Smooth muscle cell (in vitro differentiated cells): Measurements from ENCODE around the gene MXD4. TPM values are rescaled to one million over a fixed set of nuclear protein-coding genes. Genes with fewer than 3 reads are reported as not detected.

Source experiments
- DNase-seq: peaks from one replicate; lab custom pipeline; 2025; ENCODE audit not compliant: unreplicated experiment; lab: John Stamatoyannopoulos, UW
- H2AFZ ChIP-seq: fragments of 200-600 bp; sonication (generic); 2 replicates; pipeline ENCODE4 v1.6.0; 2016; ENCODE audit warnings: antibody characterized with exemption, low read depth, mild to moderate bottlenecking
- H3F3A ChIP-seq: fragments of 200-600 bp; sonication (generic); 2 replicates; pipeline ENCODE4 v1.6.0; 2017; ENCODE audit warnings: antibody characterized with exemption, low read depth
- H3K27ac ChIP-seq: fragments of 200-600 bp; sonication (generic); 2 replicates; pipeline ENCODE4 v1.5.1; 2016; ENCODE audit warnings: low read depth, mild to moderate bottlenecking
- H3K27me3 ChIP-seq: fragments of 200-600 bp; sonication (generic); 2 replicates; pipeline ENCODE4 v1.6.1; 2016; ENCODE audit warnings: low read depth, mild to moderate bottlenecking
- H3K36me3 ChIP-seq: fragments of 200-600 bp; sonication (generic); 2 replicates; pipeline ENCODE4 v1.5.1; 2016; ENCODE audit warnings: low read depth
- H3K4me1 ChIP-seq: fragments of 200-600 bp; sonication (generic); 2 replicates; pipeline ENCODE4 v1.5.1; 2016; ENCODE audit warnings: low read depth
- H3K4me2 ChIP-seq: fragments of 200-600 bp; sonication (generic); 2 replicates; pipeline ENCODE4 v1.6.0; 2016; ENCODE audit warnings: mild to moderate bottlenecking
- H3K4me3 ChIP-seq: fragments of 200-600 bp; sonication (generic); 2 replicates; pipeline ENCODE4 v1.5.1; 2016; ENCODE audit warnings: mild to moderate bottlenecking
- H3K79me2 ChIP-seq: fragments of 200-600 bp; sonication (generic); 2 replicates; pipeline ENCODE4 v1.6.0; 2016; ENCODE audit warnings: low read depth, mild to moderate bottlenecking
- H3K9ac ChIP-seq: fragments of 200-600 bp; sonication (generic); 2 replicates; pipeline ENCODE4 v1.6.0; 2016; ENCODE audit warnings: low read depth
- H3K9me3 ChIP-seq: fragments of 200-600 bp; sonication (generic); replicated peaks from 2 replicates; pipeline ENCODE4 v1.5.1; 2016; ENCODE audit warnings: low read depth
- H4K20me1 ChIP-seq: fragments of 200-600 bp; sonication (generic); 2 replicates; pipeline ENCODE4 v1.6.0; 2016; ENCODE audit warnings: low read depth
- WGBS: methylation state at CpG from one replicate; pipeline ENCODE4 v1.1.7; 2016; ENCODE audit warnings: low lambda C conversion rate; 5-methylcytosine and 5-hydroxymethylcytosine counted together
- polyA plus RNA-seq: library from polyadenylated mRNA; unstranded; fragments of >200 nt; fragmentation: Nextera tagmentation; extraction: Ambion mirVana; gene quantifications from 2 replicates; pipeline ENCODE4 v1.2.1, GENCODE V29; 2016
- total RNA-seq: library from RNA; depleted of rRNA; stranded (reverse); fragments of >200 nt; gene quantifications from 2 replicates; pipeline ENCODE4 v1.2.3, GENCODE V29; 2014
- TF ChIP-seq, protein P1 (sequence below): fragments of 200-600 bp; sonication (generic); IDR thresholded peaks from 2 replicates; pipeline ENCODE4 v1.5.1; 2017; ENCODE audit warnings: borderline replicate concordance, mild to moderate bottlenecking, antibody characterized with exemption; ENCODE audit not compliant: insufficient read depth, poor library complexity, severe bottlenecking

Gene MXD4
- total and polyA plus RNA-seq, 2 experiments from 2014 or later: 26.8 to 81.8 TPM

DNA sequence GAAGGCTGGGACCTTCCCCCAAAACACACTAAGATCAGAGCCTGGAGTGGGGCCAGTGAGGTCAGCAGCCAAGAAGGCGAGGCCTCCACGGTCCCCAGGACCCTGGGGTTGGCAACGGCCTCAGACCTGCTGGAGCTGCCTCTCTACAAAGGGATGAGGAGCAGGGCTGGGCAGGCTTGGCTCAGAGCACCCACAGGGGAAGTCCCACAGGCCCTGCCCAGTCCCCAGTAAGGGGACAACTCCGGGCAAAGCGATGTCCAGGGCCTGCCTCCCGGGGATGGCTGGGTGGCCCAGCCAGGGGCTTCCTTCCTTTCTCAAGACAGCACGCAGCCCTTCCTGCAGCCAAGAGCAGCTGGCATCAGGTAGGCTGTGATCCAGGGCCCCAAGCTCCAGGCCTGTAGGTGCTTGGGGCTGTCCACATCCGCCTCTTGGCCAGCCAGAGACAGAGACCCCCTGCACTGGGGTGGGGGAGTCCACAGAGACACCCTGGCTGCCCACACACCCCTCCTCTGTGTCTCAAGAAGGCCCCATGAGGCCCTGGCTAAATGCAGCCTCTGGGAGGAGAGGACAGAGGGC is 5.7 kb downstream of the MXD4 start:
- Histone ChIP-seq H3K4me1 (peaks cover 8% of the 10 kb centered on the region), H2AFZ (no peak overlapping the region), H3K27me3 (no peaks in the 10 kb centered on the region), H4K20me1 (peaks cover 100% of the 10 kb centered on the region), H3F3A (no peaks in the 10 kb centered on the region), H3K79me2 (peaks cover 53% of the 10 kb centered on the region), H3K4me2 (no peak overlapping the region), H3K36me3 (no peaks in the 10 kb centered on the region), H3K9me3 (no peaks in the 10 kb centered on the region), H3K4me3 (no peak overlapping the region), H3K9ac (no peak overlapping the region), H3K27ac (no peak overlapping the region)
- 92% methylated on average over 8 of the region's 8 CpGs for WGBS
- TF ChIP-seq, protein P1, sequence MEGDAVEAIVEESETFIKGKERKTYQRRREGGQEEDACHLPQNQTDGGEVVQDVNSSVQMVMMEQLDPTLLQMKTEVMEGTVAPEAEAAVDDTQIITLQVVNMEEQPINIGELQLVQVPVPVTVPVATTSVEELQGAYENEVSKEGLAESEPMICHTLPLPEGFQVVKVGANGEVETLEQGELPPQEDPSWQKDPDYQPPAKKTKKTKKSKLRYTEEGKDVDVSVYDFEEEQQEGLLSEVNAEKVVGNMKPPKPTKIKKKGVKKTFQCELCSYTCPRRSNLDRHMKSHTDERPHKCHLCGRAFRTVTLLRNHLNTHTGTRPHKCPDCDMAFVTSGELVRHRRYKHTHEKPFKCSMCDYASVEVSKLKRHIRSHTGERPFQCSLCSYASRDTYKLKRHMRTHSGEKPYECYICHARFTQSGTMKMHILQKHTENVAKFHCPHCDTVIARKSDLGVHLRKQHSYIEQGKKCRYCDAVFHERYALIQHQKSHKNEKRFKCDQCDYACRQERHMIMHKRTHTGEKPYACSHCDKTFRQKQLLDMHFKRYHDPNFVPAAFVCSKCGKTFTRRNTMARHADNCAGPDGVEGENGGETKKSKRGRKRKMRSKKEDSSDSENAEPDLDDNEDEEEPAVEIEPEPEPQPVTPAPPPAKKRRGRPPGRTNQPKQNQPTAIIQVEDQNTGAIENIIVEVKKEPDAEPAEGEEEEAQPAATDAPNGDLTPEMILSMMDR: no peak
- DNase-seq: no peak

DNA sequence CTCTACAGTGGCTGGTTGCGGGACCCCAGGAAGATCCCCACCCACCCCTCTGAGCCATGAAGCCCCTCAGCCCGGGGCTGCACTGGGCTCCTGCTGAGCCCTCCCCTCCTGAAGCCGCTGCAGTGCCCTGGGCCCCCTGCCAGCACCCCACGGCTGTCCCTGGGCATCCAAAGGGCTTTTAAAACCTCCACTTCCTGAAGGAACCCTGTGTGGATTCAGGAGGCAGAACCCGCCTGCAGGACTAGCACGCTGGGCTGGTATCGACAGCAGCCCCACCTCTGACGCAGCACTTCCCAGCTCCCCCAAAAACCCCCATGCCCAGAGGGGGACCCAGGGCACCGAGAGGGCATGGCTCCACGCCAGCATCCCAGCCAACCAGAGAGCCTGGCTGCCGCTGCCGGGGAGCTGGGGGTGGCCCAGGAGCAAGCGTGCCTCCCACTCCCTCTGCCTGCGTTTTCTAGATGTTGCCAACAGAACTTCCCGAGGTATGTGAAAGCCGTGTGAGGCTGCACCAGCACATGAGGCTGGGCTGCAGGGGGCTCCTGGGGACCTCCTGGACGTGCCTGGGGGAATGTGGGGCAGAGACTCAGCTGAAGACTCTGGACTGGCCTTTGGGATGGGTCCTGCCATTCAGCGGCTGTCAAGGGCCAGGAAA is 6.3 kb downstream of the MXD4 start:
- Histone ChIP-seq H4K20me1 (peaks cover 100% of the 10 kb centered on the region), H3K36me3 (no peaks in the 10 kb centered on the region), H3K79me2 (peaks cover 47% of the 10 kb centered on the region), H3K4me1 (peaks cover 8% of the 10 kb centered on the region), H3K4me2 (no peak overlapping the region), H3K27me3 (no peaks in the 10 kb centered on the region), H3K4me3 (no peak overlapping the region), H3F3A (no peaks in the 10 kb centered on the region), H2AFZ (no peak overlapping the region), H3K27ac (no peak overlapping the region), H3K9me3 (no peaks in the 10 kb centered on the region), H3K9ac (no peak overlapping the region)
- 92% methylated on average over 18 of the region's 18 CpGs for WGBS
- TF ChIP-seq, protein P1: no peak
- no peak for DNase-seq

GRCh38 chr4:2254665-2255500 is 7.0 kb downstream of the MXD4 start:
- H3K4me3 ChIP-seq: no peak overlapping the region
- H3K9ac ChIP-seq: no peak overlapping the region
- no peak overlapping the region for H3K27ac ChIP-seq
- peaks cover 39% of the 10 kb centered on the region for H3K79me2 ChIP-seq
- no peak overlapping the region for H2AFZ ChIP-seq
- H3K4me1 ChIP-seq: peaks cover under 1% of the 10 kb centered on the region
- peaks cover 100% of the 10 kb centered on the region for H4K20me1 ChIP-seq
- H3K36me3 ChIP-seq: no peaks in the 10 kb centered on the region
- H3K9me3 ChIP-seq: no peaks in the 10 kb centered on the region
- H3K4me2 ChIP-seq: no peak overlapping the region
- no peaks in the 10 kb centered on the region for H3K27me3 ChIP-seq
- DNase-seq: no peak
- WGBS: 93% methylated on average over 32 of the region's 32 CpGs
- TF ChIP-seq, protein P1: no peak
- H3F3A ChIP-seq: no peaks in the 10 kb centered on the region
